ENCODE results near the gene MTHFD1L. TPM values are rescaled to one million over a fixed set of nuclear protein-coding genes. Genes with fewer than 3 reads are reported as not detected.
"Not testable (repeated sequence)": the region's sequence is repeated elsewhere in the genome, so short reads cannot be mapped to it uniquely, and the experiment has no call there.

MTHFD1L gene
- 100 to 1,000 TPM; 103 to 129 TPM for total RNA-seq

GRCh38 chr6:150865406-150866146, at the start of gene MTHFD1L:
MTHFD1L (plus strand) TSS chr6:150865702; CDS start chr6:150865823, 121 bp downstream.
- peak within 1 kb of the TSS; percentile 81 for H3K4me3 Mint-ChIP-seq
- ChIA-PET POLR2A (interaction anchor here (1.7 kb wide), 1 partner anchor 524 kb away, joined by 6 read pairs; no protein-coding TSS in a partner anchor), CTCF (interaction anchor here (0.6 to 2.3 kb wide), 3 partner anchors 37 to 344 kb away, joined by 3 to 6 read pairs (median 3); no protein-coding TSS in a partner anchor)
- peaks cover 38% of the 10 kb centered on the region for H3K4me1 Mint-ChIP-seq
- H3K27me3 Mint-ChIP-seq = peaks cover 12% of the 10 kb centered on the region
- peaks cover 17% of the 10 kb centered on the region for H3K36me3 Mint-ChIP-seq (ENCODE audit: low read depth)
- ATAC-seq = peak; percentile 74
- H3K27ac Mint-ChIP-seq = peak within 1 kb of the TSS; percentile 94
- no peaks in the 10 kb centered on the region for H3K9me3 Mint-ChIP-seq (ENCODE audit: low read depth)
- DNase-seq = peak; percentile 89
- intact Hi-C loops (cut with DNase I, micrococcal nuclease) = loop anchor here (1.0 to 5.0 kb wide), 10 partner anchors 48 to 1299 kb away; partner anchors contain the start of genes GINM1 (in 1 of the 2), NUP43 (in 1 of the 2), PCMT1 (in 1 of the 2) and PLEKHG1 (in 1 of the 2)

GRCh38 chr6:150816554-150816953, 48.9 kb upstream of the MTHFD1L start:
- H3K4me3 Mint-ChIP-seq; H3K36me3 Mint-ChIP-seq (ENCODE audit: low read depth); H3K27ac Mint-ChIP-seq; DNase-seq; POLR2A ChIA-PET; ATAC-seq; H3K9me3 Mint-ChIP-seq (ENCODE audit: low read depth): not testable (repeated sequence)
- CTCF ChIA-PET = interaction anchor here (0.6 to 5.7 kb wide), 14 partner anchors 9 to 746 kb away, joined by 3 to 98 read pairs (median 3); partner anchors contain the start of gene MTHFD1L
- H3K4me1 Mint-ChIP-seq = peaks cover 28% of the 10 kb centered on the region
- peaks cover 10% of the 10 kb centered on the region for H3K27me3 Mint-ChIP-seq
- intact Hi-C loops (cut with DNase I, micrococcal nuclease) = loop anchor here (2.0 to 10.0 kb wide), 4 partner anchors 48 to 572 kb away; partner anchors contain the start of gene MTHFD1L (in 2 of the 2)

GRCh38 chr6:150822932-150823331, 42.6 kb upstream of the MTHFD1L start:
- H3K27me3 Mint-ChIP-seq = peaks cover 3% of the 10 kb centered on the region
- DNase-seq (no peak), ATAC-seq (no peak)
- H3K9me3 Mint-ChIP-seq (ENCODE audit: low read depth) = no peaks in the 10 kb centered on the region
- no peaks in the 10 kb centered on the region for H3K4me1 Mint-ChIP-seq
- ChIA-PET CTCF (interaction anchor here (0.8 to 1.3 kb wide), 2 partner anchors 205 to 405 kb away, joined by 3 read pairs; no protein-coding TSS in a partner anchor), POLR2A (no interaction called here)
- no peak overlapping the region for H3K27ac Mint-ChIP-seq
- no peak overlapping the region for H3K4me3 Mint-ChIP-seq
- H3K36me3 Mint-ChIP-seq (ENCODE audit: low read depth) = no peaks in the 10 kb centered on the region
- intact Hi-C loops (cut with DNase I, micrococcal nuclease) = no loop called here

- ChIA-PET POLR2A (no interaction called here), CTCF (no interaction called here)
- Mint-ChIP-seq H3K4me1 (no peaks in the 10 kb centered on the region), H3K36me3 (ENCODE audit: low read depth) (peaks cover 2% of the 10 kb centered on the region), H3K27me3 (no peaks in the 10 kb centered on the region), H3K4me3 (no peak overlapping the region), H3K9me3 (ENCODE audit: low read depth) (no peaks in the 10 kb centered on the region), H3K27ac (no peak overlapping the region)
- intact Hi-C loops (cut with DNase I, micrococcal nuclease) = no loop called here
- DNase-seq = no peak
- no peak for ATAC-seq
Observed at GRCh38 chr6:150826788-150827187, 38.7 kb upstream of the MTHFD1L start.

- H3K9me3 Mint-ChIP-seq (ENCODE audit: low read depth); H3K4me3 Mint-ChIP-seq; H3K27ac Mint-ChIP-seq; H3K36me3 Mint-ChIP-seq (ENCODE audit: low read depth); H3K27me3 Mint-ChIP-seq; H3K4me1 Mint-ChIP-seq; ATAC-seq; intact Hi-C loops (cut with DNase I, micrococcal nuclease); POLR2A ChIA-PET; CTCF ChIA-PET; DNase-seq: not testable (repeated sequence)
Observed at GRCh38 chr6:150828107-150828506, 37.4 kb upstream of the MTHFD1L start.

- peaks cover 2% of the 10 kb centered on the region for H3K36me3 Mint-ChIP-seq (ENCODE audit: low read depth)
- ATAC-seq = no peak
- H3K4me3 Mint-ChIP-seq = no peak overlapping the region
- intact Hi-C loops (cut with DNase I, micrococcal nuclease) = no loop called here
- no peaks in the 10 kb centered on the region for H3K27me3 Mint-ChIP-seq
- H3K9me3 Mint-ChIP-seq (ENCODE audit: low read depth) = no peaks in the 10 kb centered on the region
- H3K4me1 Mint-ChIP-seq = no peaks in the 10 kb centered on the region
- H3K27ac Mint-ChIP-seq = no peak overlapping the region
- ChIA-PET CTCF (interaction anchor here (0.6 kb wide), 1 partner anchor 760 kb away, joined by 4 read pairs; no protein-coding TSS in a partner anchor), POLR2A (no interaction called here)
- no peak for DNase-seq
Observed at GRCh38 chr6:150830439-150831165, 34.9 kb upstream of the MTHFD1L start.

- H3K4me1 Mint-ChIP-seq = no peaks in the 10 kb centered on the region
- intact Hi-C loops (cut with DNase I, micrococcal nuclease) = no loop called here
- no peak overlapping the region for H3K4me3 Mint-ChIP-seq
- no peaks in the 10 kb centered on the region for H3K27me3 Mint-ChIP-seq
- POLR2A ChIA-PET = no interaction called here
- no peak overlapping the region for H3K27ac Mint-ChIP-seq
- ATAC-seq (no peak), DNase-seq (no peak)
- peaks cover 2% of the 10 kb centered on the region for H3K36me3 Mint-ChIP-seq (ENCODE audit: low read depth)
- no peaks in the 10 kb centered on the region for H3K9me3 Mint-ChIP-seq (ENCODE audit: low read depth)
- CTCF ChIA-PET = interaction anchor here (0.6 to 1.0 kb wide), 2 partner anchors 16 to 761 kb away, joined by 4 read pairs; no protein-coding TSS in a partner anchor
Observed at GRCh38 chr6:150831577-150831976, 33.9 kb upstream of the MTHFD1L start.

GRCh38 chr6:150835620-150836019, 29.9 kb upstream of the MTHFD1L start:
- ATAC-seq = no peak
- intact Hi-C loops (cut with DNase I, micrococcal nuclease) = no loop called here
- Mint-ChIP-seq H3K4me1 (no peaks in the 10 kb centered on the region), H3K27me3 (no peaks in the 10 kb centered on the region), H3K4me3 (no peak overlapping the region), H3K9me3 (ENCODE audit: low read depth) (no peaks in the 10 kb centered on the region), H3K27ac (no peak overlapping the region), H3K36me3 (ENCODE audit: low read depth) (peaks cover 2% of the 10 kb centered on the region)
- DNase-seq = no peak
- POLR2A ChIA-PET = no interaction called here
- CTCF ChIA-PET = no interaction called here

GRCh38 chr6:150840185-150840584, 25.3 kb upstream of the MTHFD1L start:
- Mint-ChIP-seq H3K27ac (no peak overlapping the region), H3K36me3 (ENCODE audit: low read depth) (no peaks in the 10 kb centered on the region), H3K9me3 (ENCODE audit: low read depth) (no peaks in the 10 kb centered on the region), H3K4me3 (no peak overlapping the region), H3K4me1 (no peaks in the 10 kb centered on the region), H3K27me3 (no peaks in the 10 kb centered on the region)
- DNase-seq (no peak), ATAC-seq (no peak)
- ChIA-PET POLR2A (no interaction called here), CTCF (interaction anchor here (0.7 to 1.3 kb wide), 3 partner anchors 25 to 689 kb away, joined by 3 read pairs; no protein-coding TSS in a partner anchor)
- intact Hi-C loops (cut with DNase I, micrococcal nuclease) = no loop called here

GRCh38 chr6:150841189-150841588, 24.3 kb upstream of the MTHFD1L start:
- intact Hi-C loops (cut with DNase I, micrococcal nuclease) = no loop called here
- POLR2A ChIA-PET = no interaction called here
- no peak overlapping the region for H3K4me3 Mint-ChIP-seq
- DNase-seq (no peak), ATAC-seq (no peak)
- H3K27ac Mint-ChIP-seq = no peak overlapping the region
- H3K27me3 Mint-ChIP-seq = peaks cover 1% of the 10 kb centered on the region
- no peaks in the 10 kb centered on the region for H3K4me1 Mint-ChIP-seq
- CTCF ChIA-PET = interaction anchor here (1.0 to 1.3 kb wide), 2 partner anchors 26 to 49 kb away, joined by 3 read pairs; no protein-coding TSS in a partner anchor
- H3K36me3 Mint-ChIP-seq (ENCODE audit: low read depth) = no peaks in the 10 kb centered on the region
- no peaks in the 10 kb centered on the region for H3K9me3 Mint-ChIP-seq (ENCODE audit: low read depth)

- intact Hi-C loops (cut with DNase I, micrococcal nuclease) = no loop called here
- Mint-ChIP-seq H3K4me1 (no peaks in the 10 kb centered on the region), H3K27ac (no peak overlapping the region), H3K9me3 (ENCODE audit: low read depth) (no peaks in the 10 kb centered on the region), H3K4me3 (no peak overlapping the region), H3K27me3 (peaks cover 4% of the 10 kb centered on the region), H3K36me3 (ENCODE audit: low read depth) (no peaks in the 10 kb centered on the region)
- ChIA-PET CTCF (interaction anchor here (1.3 kb wide), 1 partner anchor 49 kb away, joined by 3 read pairs; no protein-coding TSS in a partner anchor), POLR2A (no interaction called here)
- DNase-seq (no peak), ATAC-seq (no peak)
Observed at GRCh38 chr6:150841697-150842096, 23.8 kb upstream of the MTHFD1L start.
